AG10803 (cell line): Measurements from ENCODE around the gene SLC20A1.

Source experiments
- DNase-seq: peaks from one replicate; pipeline ENCODE4 v3.0.0; 2010; ENCODE audit warnings: low read depth
- H3K4me3 ChIP-seq: 2 replicates; pipeline ENCODE4 v1.5.1; 2011; ENCODE audit warnings: mild to moderate bottlenecking, low read length, control low read depth
- TF ChIP-seq, protein P1 (sequence below): conservative IDR thresholded peaks from 2 replicates; pipeline ENCODE4 v1.5.1; 2011; ENCODE audit warnings: mild to moderate bottlenecking, low read length, control low read depth, inconsistent platforms

SLC20A1 gene

GRCh38 chr2:112634874-112635157 lies 10.9 kb upstream of the SLC20A1 start:
- no peak for DNase-seq
- H3K4me3 ChIP-seq, result no peak overlapping the region
- TF ChIP-seq, protein P1, sequence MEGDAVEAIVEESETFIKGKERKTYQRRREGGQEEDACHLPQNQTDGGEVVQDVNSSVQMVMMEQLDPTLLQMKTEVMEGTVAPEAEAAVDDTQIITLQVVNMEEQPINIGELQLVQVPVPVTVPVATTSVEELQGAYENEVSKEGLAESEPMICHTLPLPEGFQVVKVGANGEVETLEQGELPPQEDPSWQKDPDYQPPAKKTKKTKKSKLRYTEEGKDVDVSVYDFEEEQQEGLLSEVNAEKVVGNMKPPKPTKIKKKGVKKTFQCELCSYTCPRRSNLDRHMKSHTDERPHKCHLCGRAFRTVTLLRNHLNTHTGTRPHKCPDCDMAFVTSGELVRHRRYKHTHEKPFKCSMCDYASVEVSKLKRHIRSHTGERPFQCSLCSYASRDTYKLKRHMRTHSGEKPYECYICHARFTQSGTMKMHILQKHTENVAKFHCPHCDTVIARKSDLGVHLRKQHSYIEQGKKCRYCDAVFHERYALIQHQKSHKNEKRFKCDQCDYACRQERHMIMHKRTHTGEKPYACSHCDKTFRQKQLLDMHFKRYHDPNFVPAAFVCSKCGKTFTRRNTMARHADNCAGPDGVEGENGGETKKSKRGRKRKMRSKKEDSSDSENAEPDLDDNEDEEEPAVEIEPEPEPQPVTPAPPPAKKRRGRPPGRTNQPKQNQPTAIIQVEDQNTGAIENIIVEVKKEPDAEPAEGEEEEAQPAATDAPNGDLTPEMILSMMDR, result no peak

DNA sequence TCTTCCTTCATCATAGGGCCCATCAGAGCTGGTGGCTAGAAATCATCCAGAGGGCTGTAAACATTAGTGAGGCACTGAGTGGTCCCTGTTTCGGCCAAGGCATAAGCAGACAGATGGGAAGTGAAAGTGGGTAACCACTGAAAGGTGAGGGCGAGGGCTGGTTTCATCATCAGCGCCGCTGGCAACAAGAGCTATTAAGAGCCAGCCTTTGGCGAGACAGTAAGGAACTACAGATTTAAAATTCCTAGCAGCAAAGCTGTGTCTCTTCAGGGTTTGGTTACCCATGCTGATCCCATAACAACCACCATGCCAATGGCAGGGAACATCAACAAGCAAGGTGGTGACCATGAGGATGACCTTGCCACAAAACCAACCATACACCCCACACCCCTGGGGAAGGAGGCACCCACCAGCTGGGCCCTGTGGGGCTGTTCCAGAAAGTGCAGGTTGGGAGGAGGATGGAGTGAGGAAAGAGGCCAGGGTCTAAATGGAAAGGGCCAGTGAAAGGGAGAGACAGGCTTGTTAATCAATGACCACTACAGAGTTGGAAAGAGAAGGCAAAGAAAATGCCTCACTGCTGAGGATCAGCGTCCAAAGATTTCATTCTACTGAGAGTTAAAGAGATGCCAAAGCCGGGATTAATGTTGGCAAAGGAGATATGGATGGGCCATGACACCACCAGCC lies 9.0 kb upstream of the SLC20A1 start:
- TF ChIP-seq, protein P1, result no peak
- DNase-seq, result no peak
- no peak overlapping the region for H3K4me3 ChIP-seq

- no peak for DNase-seq
- H3K4me3 ChIP-seq, result no peak overlapping the region
- TF ChIP-seq, protein P1, result no peak
These were observed 8.5 kb upstream of the SLC20A1 start for GRCh38 chr2:112637289-112637660.

GRCh38 chr2:112639936-112640335 lies 5.8 kb upstream of the SLC20A1 start:
- TF ChIP-seq, protein P1, result no peak
- H3K4me3 ChIP-seq, result no peak overlapping the region
- DNase-seq, result no peak

DNA sequence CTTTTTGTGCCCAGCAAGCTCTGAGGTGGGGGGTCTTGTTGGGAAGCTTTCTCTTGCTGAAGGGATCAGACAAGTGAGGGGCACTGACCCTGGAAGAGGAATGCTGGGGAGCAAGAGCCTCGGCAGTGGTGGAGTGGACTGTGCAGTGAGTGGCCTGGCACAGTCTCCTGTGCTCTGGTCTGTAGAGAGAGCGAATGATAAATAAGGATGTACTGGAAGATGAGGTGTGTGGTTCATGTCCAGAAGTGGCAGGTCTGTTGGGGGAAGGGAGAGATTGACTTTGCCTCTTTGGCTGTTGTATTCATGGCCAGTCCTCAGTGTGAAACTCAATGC lies 5.3 kb upstream of the SLC20A1 start:
- H3K4me3 ChIP-seq, result no peak overlapping the region
- TF ChIP-seq, protein P1, result no peak
- no peak for DNase-seq

DNA sequence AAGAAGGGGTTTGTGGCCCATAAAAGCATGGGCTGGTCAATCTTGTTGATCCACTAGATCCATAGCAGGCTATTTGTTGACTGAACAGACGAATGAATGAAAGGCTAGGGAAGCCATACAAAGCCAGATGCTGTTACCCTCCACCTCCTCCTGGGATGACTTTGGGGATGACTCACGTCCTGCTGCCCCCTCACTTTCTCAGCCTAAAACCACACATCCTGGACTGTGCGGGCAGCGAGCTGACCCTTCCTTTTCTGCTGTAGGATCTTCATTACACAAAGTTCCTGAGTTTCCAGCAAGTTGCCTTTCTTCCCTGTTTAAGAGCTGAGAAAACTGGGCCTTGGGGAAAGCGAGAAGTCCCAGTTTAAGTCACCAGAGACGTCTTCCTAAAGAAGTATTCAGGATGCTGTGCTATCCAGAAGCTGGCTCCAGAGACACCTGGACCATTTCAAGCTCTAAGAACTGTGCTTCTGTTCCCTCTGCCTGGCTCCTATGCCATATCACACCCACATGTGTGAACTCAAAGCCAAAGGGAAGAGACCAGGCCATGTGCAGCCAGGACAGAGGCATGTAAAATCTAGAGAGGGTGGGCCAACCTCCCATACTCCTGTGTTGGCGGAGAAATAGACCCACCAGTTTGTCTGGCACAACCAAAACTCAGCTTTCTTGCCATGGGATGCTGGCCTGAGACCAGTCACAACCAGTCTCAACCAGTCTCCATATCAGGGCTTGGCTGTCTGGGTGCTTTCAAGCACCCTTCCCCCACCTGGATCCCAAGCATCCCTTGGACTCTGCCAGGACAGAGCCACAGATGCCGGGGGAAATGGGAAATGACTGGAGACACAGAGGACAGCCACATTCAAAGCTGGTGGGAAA lies 4.7 kb upstream of the SLC20A1 start:
- DNase-seq, result peak; percentile 84
- TF ChIP-seq, protein P1, result no peak
- no peak overlapping the region for H3K4me3 ChIP-seq

GRCh38 chr2:112641701-112642100 lies 4.0 kb upstream of the SLC20A1 start:
- TF ChIP-seq, protein P1, result no peak
- no peak for DNase-seq
- no peak overlapping the region for H3K4me3 ChIP-seq
